WI38 (cell line): Measurements from ENCODE around the gene MRPL53.

ENCODE experiments used
- H3K4me3 ChIP-seq: 2 replicates; pipeline ENCODE4 v1.5.1; 2011; ENCODE audit warnings: low read depth, mild to moderate bottlenecking, control low read depth, low read length
- CTCF ChIP-seq: IDR thresholded peaks from 2 replicates; pipeline ENCODE4 v1.5.1; 2012; ENCODE audit warnings: low read depth, mild to moderate bottlenecking, control low read depth, low read length

Gene MRPL53

GRCh38 chr2:74439803-74440377, 32.6 kb downstream of the MRPL53 start:
- no peak for TF ChIP-seq CTCF
- H3K4me3 ChIP-seq = peak overlapping the region; percentile 65

GRCh38 chr2:74439373-74439772, 33.1 kb downstream of the MRPL53 start:
- H3K4me3 ChIP-seq = peak overlapping the region; percentile 65
- TF ChIP-seq CTCF = no peak

- no peak for TF ChIP-seq CTCF
- H3K4me3 ChIP-seq = no peak overlapping the region
Observed at GRCh38 chr2:74438248-74438647, 34.2 kb downstream of the MRPL53 start.

- no peak for TF ChIP-seq CTCF
- H3K4me3 ChIP-seq = no peak overlapping the region
Observed at GRCh38 chr2:74436848-74437695, 35.4 kb downstream of the MRPL53 start.

GRCh38 chr2:74436111-74436805, 36.2 kb downstream of the MRPL53 start:
- TF ChIP-seq CTCF = no peak
- H3K4me3 ChIP-seq = no peak overlapping the region

- H3K4me3 ChIP-seq = no peak overlapping the region
- no peak for TF ChIP-seq CTCF
Observed at GRCh38 chr2:74430502-74430901, 42.0 kb downstream of the MRPL53 start.
